Upper lobe of left lung (tissue), 6 donors: Measurements from ENCODE around the gene SPEF1. TPM values are rescaled to one million over a fixed set of nuclear protein-coding genes. Genes with fewer than 3 reads are reported as not detected.

Experiments
- ATAC-seq, 2 donors: fragments of 200-7000 bp; cut with Tn5 transposase; one replicate each; pipeline ENCODE4 v1.9.1; 2022; ENCODE audit warnings: mild to moderate bottlenecking in 2 of 2, moderate library complexity in 2 of 2; ENCODE audit not compliant: low FRiP score in 2 of 2
- DNase-seq, 2 donors: peaks; one replicate each; pipeline ENCODE4 v3.0.0-alpha.2; 2019 to 2020
- H3K27ac ChIP-seq, 4 donors: fragments of 200-600 bp; sonication (generic); one replicate each; pipeline ENCODE4 v1.5.1; 2016 to 2019
- H3K27me3 ChIP-seq, 4 donors: fragments of 200-600 bp; sonication (generic); one replicate each; pipeline ENCODE4 v1.5.1; 2017 to 2019
- H3K36me3 ChIP-seq, 4 donors: fragments of 200-600 bp; sonication (generic); one replicate each; pipeline ENCODE4 v1.5.1; 2016 to 2019
- H3K4me1 ChIP-seq, 4 donors: fragments of 200-600 bp; sonication (generic); one replicate each; pipeline ENCODE4 v1.5.1; 2018 to 2019
- H3K4me3 ChIP-seq, 4 donors: fragments of 200-600 bp; sonication (generic); one replicate each; pipeline ENCODE4 v1.5.1; 2017 to 2019; ENCODE audit warnings: mild to moderate bottlenecking in 2 of 4, moderate library complexity in 1 of 4
- H3K9me3 ChIP-seq, 4 donors: fragments of 200-600 bp; sonication (generic); one replicate each; pipeline ENCODE4 v1.5.1; 2018 to 2019
- EP300 ChIP-seq, 4 donors: sonication (generic); formaldehyde crosslinking; IDR thresholded peaks; one replicate each; pipeline ENCODE4 v1.5.1; 2017; ENCODE audit warnings: antibody characterized with exemption in 4 of 4, control low read depth in 2 of 4
- POLR2A ChIP-seq, 4 donors: fragments of 450-650 bp; IDR thresholded peaks; one replicate each; pipeline ENCODE4 v1.5.1; 2016 to 2017; ENCODE audit warnings: antibody characterized with exemption in 4 of 4, mild to moderate bottlenecking in 2 of 4
- POLR2AphosphoS5 ChIP-seq, 2 donors: sonication (generic); formaldehyde crosslinking; IDR thresholded peaks; one replicate each; pipeline ENCODE4 v1.5.1; 2017; ENCODE audit warnings: antibody characterized with exemption in 2 of 2
- WGBS, 2 donors: methylation state at CpG; one replicate each; pipeline ENCODE4 v1.1.5; 2017 to 2018; 5-methylcytosine and 5-hydroxymethylcytosine counted together
- total RNA-seq, 6 donors: library from RNA; depleted of rRNA in 4 of 6; stranded (reverse); fragments of >200 nt in 4 of 6; gene quantifications; one replicate each; pipeline versions ENCODE4 v1.1.0 to v1.2.1, GENCODE V29; 2016 to 2021
- TF ChIP-seq, protein P1 (sequence below), 6 experiments: fragments of 450-650 bp in 4 of 6; fragments of 200-600 bp in 2 of 6; sonication (generic) in 2 of 6; IDR thresholded peaks; one replicate each; pipeline ENCODE4 v1.5.1; 2016 to 2019; ENCODE audit warnings: antibody characterized with exemption in 6 of 6
- donor health status: DM: no; HTN: no; CAD: no; lungs with moderate emphysema.
- donor health status: DM: no; HTN: yes; CAD: no; lungs with severe emphysema.

SPEF1 gene
- total RNA-seq, 6 donors from 2014 or later = 0.34 to 15.1 (median 5.4) TPM

DNA sequence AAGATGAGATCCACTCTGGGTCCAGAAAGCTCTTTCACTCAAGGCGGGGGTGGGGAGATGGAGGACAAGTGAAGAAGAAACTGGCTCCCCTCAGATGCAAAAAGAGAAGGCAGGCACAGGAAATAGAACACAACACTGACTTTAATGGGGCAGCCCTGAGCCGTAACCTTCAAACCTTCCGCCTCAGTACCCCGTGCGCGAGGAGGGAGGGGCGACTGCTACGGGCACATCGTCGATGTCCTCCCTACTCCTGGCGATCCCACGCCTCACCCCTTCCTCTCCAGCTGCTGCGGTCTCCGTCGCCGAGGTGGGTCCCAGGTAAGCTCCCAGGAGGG is 3.9 kb downstream of the SPEF1 start:
- Histone ChIP-seq H3K9me3 (no peaks in the 10 kb centered on the region), H3K27me3 (no peaks in the 10 kb centered on the region), H3K36me3 (no peaks in the 10 kb centered on the region), H3K27ac (peak overlapping the region in 2 of 4 donors; percentile 11 to 30), H3K4me1 (peaks cover 13 to 33% (median 30%) of the 10 kb centered on the region in 4 donors), H3K4me3 (peak overlapping the region; percentile 47 to 62 (median 52))
- ATAC-seq = peak in 1 of 2 donors; percentile 7
- TF ChIP-seq, protein P1, sequence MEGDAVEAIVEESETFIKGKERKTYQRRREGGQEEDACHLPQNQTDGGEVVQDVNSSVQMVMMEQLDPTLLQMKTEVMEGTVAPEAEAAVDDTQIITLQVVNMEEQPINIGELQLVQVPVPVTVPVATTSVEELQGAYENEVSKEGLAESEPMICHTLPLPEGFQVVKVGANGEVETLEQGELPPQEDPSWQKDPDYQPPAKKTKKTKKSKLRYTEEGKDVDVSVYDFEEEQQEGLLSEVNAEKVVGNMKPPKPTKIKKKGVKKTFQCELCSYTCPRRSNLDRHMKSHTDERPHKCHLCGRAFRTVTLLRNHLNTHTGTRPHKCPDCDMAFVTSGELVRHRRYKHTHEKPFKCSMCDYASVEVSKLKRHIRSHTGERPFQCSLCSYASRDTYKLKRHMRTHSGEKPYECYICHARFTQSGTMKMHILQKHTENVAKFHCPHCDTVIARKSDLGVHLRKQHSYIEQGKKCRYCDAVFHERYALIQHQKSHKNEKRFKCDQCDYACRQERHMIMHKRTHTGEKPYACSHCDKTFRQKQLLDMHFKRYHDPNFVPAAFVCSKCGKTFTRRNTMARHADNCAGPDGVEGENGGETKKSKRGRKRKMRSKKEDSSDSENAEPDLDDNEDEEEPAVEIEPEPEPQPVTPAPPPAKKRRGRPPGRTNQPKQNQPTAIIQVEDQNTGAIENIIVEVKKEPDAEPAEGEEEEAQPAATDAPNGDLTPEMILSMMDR (IDR thresholded peaks at IDR 0.05) = no peak
- no peak for TF ChIP-seq POLR2AphosphoS5 (IDR thresholded peaks at IDR 0.05)
- TF ChIP-seq EP300 (IDR thresholded peaks at IDR 0.05) = no peak
- 11 to 17% methylated on average over 16 of the region's 16 CpGs for WGBS, 2 donors
- DNase-seq = no peak

- H3K4me3 ChIP-seq = no peak overlapping the region
- no peaks in the 10 kb centered on the region for H3K27me3 ChIP-seq
- DNase-seq (no peak), ATAC-seq (no peak)
- no peak overlapping the region for H3K27ac ChIP-seq
- H3K9me3 ChIP-seq = no peaks in the 10 kb centered on the region
- 89 to 91% methylated on average over 4 of the region's 4 CpGs for WGBS, 2 donors
- no peak for TF ChIP-seq POLR2A (IDR thresholded peaks at IDR 0.05)
- H3K4me1 ChIP-seq = peaks cover 7 to 21% (median 17%) of the 10 kb centered on the region in 4 donors
- no peaks in the 10 kb centered on the region for H3K36me3 ChIP-seq
These were observed 5.7 kb downstream of the SPEF1 start for GRCh38 chr20:3775457-3776108.

GRCh38 chr20:3771552-3772058 is 9.6 kb downstream of the SPEF1 start:
- H3K27me3 ChIP-seq = no peaks in the 10 kb centered on the region
- H3K4me1 ChIP-seq = peaks cover 18 to 22% (median 20%) of the 10 kb centered on the region in 4 donors
- 69 to 73% methylated on average over 7 of the region's 7 CpGs for WGBS, 2 donors
- no peak for ATAC-seq
- H3K27ac ChIP-seq = no peak overlapping the region
- no peak for DNase-seq
- H3K9me3 ChIP-seq = no peaks in the 10 kb centered on the region
- H3K36me3 ChIP-seq = no peaks in the 10 kb centered on the region
- H3K4me3 ChIP-seq = no peak overlapping the region
- TF ChIP-seq POLR2AphosphoS5 (IDR thresholded peaks at IDR 0.05) (no peak), EP300 (IDR thresholded peaks at IDR 0.05) (no peak), POLR2A (IDR thresholded peaks at IDR 0.05) (no peak)
- TF ChIP-seq, protein P1 (IDR thresholded peaks at IDR 0.05) = no peak

GRCh38 chr20:3768342-3769130 is 12.7 kb downstream of the SPEF1 start:
- TF ChIP-seq POLR2AphosphoS5 (IDR thresholded peaks at IDR 0.05) = peak in 1 of 2 donors; percentile 12
- TF ChIP-seq EP300 (IDR thresholded peaks at IDR 0.05) = no peak
- TF ChIP-seq, protein P1 (IDR thresholded peaks at IDR 0.05) = peak in 5 of 6 experiments; percentile 39 to 64 (median 53)
- WGBS, 2 donors = 3 to 5% methylated on average over 12 to 24 of the region's 51 CpGs
- Histone ChIP-seq H3K27me3 (no peaks in the 10 kb centered on the region), H3K4me3 (peak overlapping the region; percentile 66 to 76 (median 72)), H3K36me3 (no peaks in the 10 kb centered on the region), H3K9me3 (no peaks in the 10 kb centered on the region), H3K4me1 (peaks cover 24 to 48% (median 29%) of the 10 kb centered on the region in 4 donors), H3K27ac (peak overlapping the region; percentile 83 to 93 (median 91))
- peak; percentile 75 to 94 for DNase-seq
- ATAC-seq = peak; percentile 67 to 70
